Measurements from ENCODE around the gene FUT8.
"Not testable (repeated sequence)": the region's sequence is repeated elsewhere in the genome, so short reads cannot be mapped to it uniquely, and the experiment has no call there.

The FUT8 gene

DNA sequence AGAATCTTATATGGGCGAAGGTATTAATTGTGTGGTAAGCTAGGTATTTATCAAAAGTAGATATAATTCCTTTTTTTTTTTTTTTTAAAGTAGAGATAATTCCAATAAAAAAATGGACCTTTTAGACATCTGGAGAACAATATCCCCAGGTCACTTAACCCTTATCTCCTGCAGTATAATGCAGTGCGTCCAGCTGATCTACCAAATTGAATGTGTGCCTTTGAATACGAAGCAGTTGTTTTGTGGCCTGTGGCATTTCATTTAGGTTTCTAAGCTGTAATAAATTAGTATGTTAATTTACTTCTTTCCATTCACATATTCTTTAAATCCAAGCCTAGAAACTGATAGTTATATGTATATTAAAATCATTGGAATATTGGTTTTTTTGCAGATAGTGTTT is 3.1 kb downstream of the FUT8 start:
- no peak for DNase-seq (ENCODE audit: low read depth, low spot score)

DNA sequence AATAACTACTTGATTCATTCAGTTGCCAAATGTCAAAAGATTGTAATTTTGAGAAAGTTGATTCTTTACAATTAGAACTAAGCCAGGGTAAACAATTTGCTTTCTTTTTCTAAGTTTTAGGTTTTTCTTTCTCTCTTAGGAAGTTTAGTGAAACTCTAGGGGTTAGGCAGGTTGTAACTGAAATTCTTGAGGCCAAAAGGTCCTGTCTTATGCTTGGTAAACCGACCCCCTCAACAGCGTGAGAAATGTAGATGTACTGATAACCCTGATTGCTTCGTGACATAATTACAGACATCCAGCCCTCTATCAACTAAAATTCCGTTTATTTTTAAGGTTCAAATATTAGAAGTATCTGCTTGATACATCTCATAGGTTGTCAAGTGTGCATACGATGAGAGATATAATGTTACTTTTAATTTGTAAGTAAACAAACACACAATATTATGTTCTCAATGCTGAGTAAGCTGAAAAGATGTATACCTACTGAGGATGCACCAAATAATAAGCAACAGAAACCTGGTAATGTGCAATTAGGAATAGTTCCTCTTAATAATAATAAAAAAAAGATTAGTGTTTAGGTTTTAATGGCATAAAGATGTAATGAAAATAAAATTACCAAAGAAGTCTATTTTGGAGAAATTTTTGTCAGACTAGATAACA is 7.2 kb downstream of the FUT8 start:
- DNase-seq (ENCODE audit: low read depth, low spot score): no peak

DNA sequence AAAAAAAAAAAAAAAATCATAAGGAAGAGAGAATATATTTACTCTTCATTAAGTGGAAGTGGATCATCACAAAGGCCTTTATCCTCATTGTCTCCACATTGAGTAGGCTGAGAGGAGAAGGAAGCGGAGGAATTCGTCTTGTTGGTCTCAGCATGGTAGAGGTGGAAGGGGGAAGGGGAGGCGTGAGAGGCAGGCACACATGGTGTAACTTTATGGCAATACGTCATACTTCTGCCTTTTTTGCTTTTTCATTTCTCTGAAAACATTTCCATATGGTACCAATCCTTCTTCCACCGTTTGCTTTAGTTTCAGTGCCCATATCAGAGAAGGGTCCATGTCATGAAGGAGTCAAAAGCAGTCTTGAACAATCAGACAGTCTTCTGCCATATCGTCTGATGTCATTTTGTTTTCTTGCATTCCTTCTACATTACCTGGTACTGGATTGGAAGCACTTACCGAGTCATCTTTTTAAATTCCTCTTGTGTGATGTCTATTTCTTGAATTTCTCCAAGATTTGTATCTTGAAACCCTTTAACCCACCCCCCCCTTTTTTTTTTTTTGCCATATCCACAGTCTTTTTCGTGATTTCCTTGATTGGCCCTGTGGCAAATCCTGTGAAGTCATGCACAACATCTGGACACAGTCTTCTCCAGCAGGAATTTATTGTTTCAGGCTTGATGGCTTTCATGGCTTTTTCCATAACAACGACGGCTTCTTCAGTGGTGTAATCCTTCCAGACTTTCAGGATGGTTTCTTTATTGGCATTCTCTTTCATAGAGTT is 8.9 kb downstream of the FUT8 start:
- DNase-seq (ENCODE audit: low read depth, low spot score): peak; percentile 58

DNA sequence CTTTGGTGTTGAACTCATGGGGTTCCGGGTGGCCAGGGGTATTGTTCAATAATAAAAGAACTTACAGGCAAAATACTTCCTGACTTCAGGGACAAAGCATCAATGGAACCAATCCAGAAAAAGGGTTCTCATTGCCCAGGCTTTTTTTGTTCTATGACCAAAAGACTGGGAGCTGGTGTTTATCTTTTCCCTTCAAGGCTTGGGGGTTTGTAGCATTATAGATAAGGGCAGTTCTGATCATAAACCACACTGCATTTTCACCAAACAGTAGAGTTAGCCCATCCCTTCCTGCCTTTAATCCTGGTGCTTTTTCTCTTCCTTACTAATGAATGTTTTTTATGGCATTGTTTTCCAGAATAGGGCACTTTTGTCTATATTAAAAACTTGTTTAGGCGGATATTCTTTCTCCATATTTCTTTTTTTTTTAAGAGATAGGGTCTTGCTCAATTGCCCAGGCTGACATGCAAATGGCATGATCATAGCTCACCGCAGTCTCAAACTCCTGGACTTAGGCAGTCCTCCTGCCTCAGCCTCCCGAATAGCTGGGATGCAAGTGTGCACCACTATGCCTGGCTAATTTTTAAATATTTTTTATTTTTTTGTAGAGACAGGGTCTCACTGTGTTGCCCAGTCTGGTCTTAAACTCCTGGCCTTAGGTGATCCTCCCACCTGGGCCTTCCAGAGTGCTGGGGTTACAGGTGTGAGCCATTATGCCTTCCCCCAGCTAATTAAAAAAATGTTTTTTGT is 9.7 kb downstream of the FUT8 start:
- peak; percentile 30 for DNase-seq (ENCODE audit: low read depth, low spot score)

DNA sequence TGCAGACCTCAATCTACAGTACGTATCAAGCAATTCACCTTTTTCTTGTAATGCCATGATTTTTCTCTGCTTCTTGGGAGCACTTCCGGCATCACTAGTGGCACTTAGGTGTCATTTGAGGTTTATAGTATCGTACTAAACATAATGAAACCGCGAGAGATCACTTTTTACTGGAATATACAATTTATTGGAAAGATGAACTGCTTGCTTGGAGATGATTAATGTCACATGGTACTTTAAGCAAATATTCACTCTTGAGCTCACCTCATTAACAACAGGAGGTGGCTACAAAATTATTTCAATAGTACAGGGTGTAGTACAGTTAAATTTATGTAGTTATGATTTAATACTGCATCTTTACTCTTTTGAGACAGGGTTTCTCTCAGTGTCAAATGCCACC is 11.5 kb downstream of the FUT8 start:
- DNase-seq (ENCODE audit: low read depth, low spot score): no peak

DNA sequence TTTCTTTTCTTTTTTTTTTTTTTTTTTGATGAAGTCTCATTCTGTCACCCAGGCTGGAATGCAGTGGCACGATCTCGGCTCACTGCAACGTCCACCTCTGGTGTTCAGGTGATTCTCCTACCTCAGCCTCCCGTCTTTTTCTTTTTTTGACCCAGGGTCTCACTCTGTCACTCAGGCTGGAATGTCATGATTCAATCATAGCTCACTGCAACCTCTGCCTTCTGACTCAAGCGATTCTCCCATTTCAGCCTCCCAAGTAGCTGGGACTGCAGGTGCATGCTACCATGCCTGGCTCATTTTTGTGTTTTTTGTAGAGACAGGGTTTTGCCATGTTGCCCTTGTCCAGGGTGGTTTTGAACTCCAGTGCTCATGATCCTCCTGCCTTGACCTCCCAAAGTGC is 12.0 kb downstream of the FUT8 start:
- DNase-seq (ENCODE audit: low read depth, low spot score): no peak

DNA sequence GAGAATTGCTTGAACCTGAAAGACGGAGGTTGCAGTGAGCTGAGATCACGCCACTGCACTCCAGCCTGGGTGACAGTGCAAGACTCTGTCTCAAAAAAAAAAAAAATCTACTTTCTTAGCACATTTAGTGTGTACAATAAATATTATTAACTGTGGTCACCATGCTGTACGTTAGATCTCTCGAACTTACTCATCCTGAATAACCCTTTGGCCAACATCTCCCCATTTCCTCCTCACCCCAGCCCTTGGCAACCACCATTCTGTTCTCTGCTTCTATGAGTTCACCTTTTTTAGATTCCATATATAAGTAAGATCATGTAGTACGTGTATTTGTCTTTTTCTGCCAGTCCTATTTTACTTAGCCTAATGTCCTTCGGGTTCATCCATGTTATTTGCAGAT is 13.4 kb downstream of the FUT8 start:
- DNase-seq (ENCODE audit: low read depth, low spot score): no peak

DNA sequence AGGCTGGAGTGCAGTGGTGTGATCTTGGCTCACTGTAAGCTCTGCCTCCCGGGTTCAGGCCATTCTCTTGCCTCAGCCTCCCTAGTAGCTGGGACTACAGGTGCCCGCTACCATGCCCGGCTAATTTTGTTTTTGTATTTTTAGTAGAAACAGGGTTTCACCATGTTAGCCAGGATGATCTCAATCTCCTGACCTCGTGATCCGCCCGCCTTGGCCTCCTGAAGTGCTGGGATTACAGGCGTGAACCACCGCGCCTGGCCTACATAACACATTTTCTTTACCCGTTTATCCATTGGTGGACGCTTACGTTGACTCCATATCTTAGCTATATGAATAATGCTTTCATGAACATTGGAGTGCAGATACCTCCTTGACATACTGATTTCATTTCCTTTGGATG is 14.4 kb downstream of the FUT8 start:
- DNase-seq (ENCODE audit: low read depth, low spot score): not testable (repeated sequence)

DNA sequence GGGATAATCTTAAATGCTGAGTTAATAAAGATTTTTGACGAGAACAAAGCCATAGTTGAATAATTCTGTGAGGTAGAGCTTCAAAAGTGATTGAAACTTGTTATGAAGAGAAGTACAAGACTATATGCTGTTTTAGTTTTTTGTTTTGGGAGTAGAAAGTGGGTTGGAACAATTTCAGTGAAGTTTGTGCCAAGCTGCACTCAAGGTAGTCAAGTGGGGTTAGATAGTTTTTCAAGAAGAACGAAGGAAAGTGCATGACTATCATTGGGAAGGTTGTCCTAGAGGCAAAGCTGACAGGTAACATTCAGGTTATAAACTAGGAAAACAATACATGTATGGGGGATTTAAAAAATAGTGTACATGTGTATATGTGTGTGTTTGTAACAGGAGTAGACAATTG is 16.2 kb downstream of the FUT8 start:
- DNase-seq (ENCODE audit: low read depth, low spot score): no peak

DNA sequence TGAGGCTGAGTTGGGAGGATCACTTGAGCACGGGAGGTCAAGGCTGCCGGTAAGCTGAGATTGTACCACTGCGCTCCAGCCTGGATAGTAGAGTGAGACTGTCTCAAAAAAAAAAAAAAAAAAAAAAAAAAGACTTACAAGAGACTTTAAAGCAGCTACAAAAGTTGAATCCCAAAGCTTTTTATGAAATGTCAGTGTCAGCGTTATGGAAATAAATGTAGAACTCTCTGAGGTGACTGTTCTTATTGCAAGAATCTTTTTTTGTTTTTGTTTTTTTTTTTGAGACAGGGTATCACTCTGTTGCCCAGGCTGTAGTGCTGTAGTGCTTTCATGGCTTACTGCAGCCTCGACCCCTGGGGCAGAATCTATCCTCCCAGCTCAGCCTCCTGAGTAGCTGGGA is 17.2 kb downstream of the FUT8 start:
- no peak for DNase-seq (ENCODE audit: low read depth, low spot score)

DNA sequence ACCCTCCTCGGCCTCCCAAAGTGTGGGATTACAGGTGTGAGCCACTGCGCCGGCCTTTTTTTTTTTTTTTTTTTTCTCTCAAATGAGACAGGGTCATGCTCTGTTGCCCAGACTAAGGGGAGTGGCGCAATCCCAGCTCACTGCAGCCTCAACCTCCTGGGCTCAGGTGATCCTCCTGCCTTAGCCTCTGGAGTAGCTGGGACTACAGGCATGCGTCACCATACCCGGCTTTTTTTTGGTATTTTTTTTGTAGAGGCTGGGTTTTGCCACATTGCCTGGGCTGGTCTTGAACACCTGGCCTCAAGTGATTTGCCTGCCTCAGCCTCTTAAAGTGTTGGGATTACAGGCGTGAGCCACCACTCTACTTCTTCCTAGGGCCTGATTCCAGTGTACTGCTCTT is 18.7 kb downstream of the FUT8 start:
- no peak for DNase-seq (ENCODE audit: low read depth, low spot score)

DNA sequence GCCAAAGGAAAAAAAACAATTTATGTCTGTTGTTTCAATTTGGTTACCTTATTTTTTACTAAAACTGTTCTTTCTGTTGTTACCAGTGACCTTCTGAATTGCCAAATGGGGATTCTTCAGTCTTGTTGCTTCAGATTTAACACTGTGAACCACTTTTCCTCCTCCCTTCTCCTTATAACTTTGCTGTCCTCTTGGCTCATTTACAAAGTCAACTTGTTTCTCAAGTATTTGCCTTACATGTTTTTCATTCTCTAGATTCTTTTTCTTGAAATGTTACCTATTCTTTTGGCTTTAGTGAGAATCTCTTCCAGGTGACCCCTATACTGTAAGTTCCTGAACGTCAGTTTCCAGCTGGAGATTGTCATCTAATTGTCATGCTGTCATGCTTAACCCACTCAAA is 19.4 kb downstream of the FUT8 start:
- peak; percentile 60 for DNase-seq (ENCODE audit: low read depth, low spot score)

DNA sequence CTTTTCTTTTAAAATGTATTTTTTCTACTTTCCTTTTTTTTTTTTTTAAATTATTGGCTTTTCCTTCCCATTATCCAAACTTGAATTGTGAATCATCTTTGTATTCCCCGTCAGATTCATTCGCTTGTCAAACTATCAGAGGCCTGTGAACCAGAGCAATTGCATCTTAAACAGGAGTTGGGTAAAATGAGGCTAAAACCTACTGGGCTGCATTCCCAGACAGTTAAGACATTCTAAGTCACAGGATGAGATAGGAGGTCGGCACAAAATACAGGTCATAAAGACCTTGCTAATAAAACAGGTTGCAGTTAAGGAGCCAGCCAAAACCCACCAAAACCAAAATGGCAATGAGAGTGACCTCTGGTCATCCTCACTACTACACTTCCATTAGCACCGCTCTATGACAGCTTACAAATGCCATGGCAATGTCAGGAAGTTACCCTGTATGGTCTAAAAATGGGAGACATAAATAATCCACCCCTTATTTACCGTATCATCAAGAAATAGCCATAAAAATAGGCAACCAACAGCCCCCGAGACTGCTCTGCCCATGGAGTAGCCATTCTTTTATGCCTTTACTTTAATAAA is 19.9 kb downstream of the FUT8 start:
- DNase-seq (ENCODE audit: low read depth, low spot score): peak; percentile 39

DNA sequence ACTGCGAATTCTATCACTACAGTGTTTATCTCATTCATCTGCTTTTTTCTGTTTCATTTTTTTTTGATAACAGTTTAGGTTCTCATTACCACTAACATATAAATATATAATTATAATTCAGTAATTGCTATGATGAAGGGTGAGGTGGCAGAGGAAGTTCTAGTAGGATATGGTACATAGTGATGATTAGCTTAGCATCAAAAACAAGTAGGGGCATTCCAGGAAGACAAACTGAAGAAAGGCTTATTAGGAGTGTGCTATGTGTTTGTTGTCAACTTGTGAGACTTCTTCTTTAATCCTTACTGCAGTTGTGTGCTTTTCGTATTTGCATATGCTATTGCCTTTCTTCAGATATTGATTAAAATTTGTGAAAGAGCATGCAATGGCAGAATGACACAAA is 20.6 kb downstream of the FUT8 start:
- no peak for DNase-seq (ENCODE audit: low read depth, low spot score)

DNA sequence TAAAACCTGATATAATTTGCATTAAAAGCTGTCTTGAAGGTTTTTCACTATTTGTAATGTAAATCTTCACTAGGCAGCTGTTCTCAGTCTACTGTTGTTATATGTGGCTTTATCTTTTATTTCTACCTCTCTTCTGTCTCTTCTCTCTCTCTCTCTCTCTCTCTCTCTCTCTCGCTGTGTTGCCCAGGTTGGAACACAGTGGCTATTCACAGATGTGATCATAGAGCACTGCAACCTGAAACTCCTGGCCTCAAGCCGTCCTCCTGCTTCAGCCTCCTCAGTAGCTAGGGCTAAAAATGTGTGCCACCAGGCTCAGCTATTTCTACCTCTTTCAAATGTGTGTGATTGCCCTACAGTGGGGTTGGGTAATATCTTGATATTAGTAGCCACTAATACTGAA is 21.1 kb downstream of the FUT8 start:
- no peak for DNase-seq (ENCODE audit: low read depth, low spot score)

DNA sequence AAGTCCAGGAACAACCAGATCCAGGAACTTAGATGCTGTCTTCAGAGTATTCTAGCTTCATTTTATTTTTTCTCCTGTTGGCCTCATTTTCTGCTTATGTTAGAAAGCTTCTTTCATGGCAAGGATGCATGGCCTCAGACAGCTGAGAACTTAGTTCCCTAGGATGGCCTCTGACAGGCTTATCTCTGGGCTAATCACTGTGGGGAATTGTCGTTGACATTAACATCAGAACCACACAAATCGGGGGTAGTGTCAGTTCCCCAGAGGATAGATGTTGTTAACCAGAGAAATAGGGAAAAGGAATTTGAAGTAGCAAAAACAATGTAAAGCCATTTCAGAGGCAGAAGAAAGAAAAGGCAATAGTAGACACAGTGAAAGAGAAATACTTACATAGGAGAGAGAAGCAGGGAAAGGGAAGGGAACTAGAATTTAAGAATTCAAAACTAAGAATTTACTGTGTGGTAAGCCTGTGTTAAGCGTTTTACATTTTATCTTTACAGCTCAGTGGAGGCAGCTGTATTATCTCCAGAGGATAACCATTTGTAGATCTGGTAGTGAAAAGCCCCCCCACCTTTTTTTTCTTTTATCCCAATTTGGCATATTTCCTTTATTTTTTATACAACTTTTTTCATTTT is 21.8 kb downstream of the FUT8 start:
- DNase-seq (ENCODE audit: low read depth, low spot score): peak; percentile 20

DNA sequence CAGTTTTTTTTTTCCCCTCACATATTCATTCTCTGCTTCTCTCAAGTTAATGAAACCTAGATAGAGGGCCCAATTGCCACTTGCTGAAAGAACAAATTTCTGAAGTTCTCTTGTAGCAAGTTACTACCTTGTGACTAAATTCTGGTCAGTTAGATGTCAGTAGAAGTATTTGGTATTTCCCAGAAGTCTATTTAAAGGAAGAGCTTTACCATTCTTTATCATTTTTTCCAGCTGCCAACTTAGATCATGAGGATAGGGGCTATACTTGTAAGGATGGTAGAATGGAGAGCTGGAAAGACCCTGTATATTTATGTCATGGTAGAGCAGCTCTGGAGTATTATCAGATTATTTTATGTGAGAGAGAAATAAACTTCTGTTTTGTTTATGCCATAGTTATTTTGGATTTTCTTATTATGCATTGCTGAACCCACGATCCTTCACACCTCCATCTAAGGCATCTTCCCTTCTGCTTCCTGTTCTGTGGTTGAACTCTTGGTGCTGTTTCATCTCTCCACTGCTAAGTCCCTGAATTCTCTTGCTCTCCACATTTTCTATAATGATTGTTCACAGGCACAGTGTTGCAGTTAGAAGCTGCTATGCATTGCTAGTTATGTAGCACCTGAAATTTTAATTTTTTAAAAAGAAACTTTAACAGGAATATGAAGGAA is 25.9 kb downstream of the FUT8 start:
- no peak for DNase-seq (ENCODE audit: low read depth, low spot score)

DNA sequence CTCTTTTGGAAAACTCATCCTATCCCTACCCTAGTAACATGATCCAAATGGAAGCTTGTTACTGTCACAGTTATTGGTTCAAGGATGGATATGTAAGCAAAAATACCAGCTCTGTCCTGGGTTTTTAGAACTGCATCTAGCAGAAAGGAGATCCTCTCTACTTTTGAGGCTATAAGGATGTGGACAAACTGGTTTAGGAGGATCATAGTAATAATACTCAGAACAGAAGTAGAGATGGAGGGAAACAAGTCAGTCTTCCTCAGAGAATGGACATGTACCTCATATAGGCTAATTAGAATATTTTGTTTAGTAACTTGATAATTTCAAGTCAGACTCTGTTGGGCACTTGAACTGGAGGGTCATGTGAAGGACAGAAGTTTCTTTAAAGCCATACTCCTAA is 26.6 kb downstream of the FUT8 start:
- DNase-seq (ENCODE audit: low read depth, low spot score): no peak

DNA sequence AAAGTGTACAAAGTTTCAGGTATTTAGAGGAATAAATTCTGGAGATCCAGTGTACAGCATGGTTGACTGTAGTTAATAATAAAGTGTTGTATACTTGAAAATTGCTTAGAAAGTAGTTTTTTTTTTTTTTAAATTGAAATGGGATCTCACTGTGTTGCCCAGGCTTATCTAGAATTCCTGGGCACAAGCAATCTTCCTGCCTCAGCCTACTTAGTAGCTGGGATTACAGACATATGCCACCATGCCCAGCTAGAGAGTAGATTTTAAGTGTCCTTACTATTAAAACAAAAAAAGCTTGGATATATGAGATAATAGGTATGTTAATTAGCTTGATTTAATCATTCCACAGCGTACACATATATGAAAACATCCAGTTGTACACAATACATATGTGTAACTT is 27.7 kb downstream of the FUT8 start:
- no peak for DNase-seq (ENCODE audit: low read depth, low spot score)

DNA sequence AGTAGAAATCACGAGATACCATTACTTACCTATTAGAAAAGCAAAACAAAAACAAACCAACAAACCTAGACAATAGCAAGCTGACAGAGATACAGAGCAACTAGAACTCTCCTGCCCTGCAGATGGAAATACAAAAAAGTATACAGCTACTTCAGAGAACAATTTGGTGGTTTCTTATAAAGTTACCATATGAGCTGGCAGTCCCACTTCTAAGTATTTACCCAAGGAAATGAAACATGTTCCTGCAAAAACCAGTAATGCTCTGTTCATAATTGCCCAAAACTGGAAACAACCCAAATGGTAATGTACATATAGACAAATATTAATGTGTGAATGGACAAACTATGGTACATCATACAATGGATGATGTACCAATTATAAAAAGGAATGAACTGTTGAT is 31.7 kb downstream of the FUT8 start:
- DNase-seq (ENCODE audit: low read depth, low spot score): no peak

DNA sequence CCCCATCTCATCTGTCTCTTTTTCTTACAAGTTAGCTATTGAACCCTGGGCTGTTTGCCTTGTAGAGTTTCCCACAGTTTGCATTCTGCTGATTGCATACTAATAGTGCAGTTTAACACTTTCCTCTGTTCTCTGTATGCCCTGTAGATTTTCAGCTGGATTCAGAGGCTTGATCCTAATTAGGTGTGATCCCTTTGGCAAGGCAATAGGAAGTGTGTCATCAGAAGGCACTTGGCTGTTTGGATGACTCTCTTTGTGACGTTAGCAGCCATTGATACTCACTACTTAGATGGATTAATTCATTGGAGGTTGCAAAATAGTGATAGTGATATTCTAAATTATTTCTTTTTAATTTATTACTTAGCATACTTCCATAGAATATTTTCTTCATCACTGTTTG is 33.6 kb downstream of the FUT8 start:
- peak; percentile 36 for DNase-seq (ENCODE audit: low read depth, low spot score)

Data from astrocyte of the hippocampus (primary cell).